ENCODE measurements around the gene CCDC188. TPM values are rescaled to one million over a fixed set of nuclear protein-coding genes. Genes with fewer than 3 reads are reported as not detected.

The CCDC188 gene
- polyA plus RNA-seq, 1 donor from 2014 or later: not detected

- no peak overlapping the region for H3K4me3 ChIP-seq (ENCODE audit: low read length)
- TF ChIP-seq TAF1 (IDR thresholded peaks at IDR 0.05; ENCODE audit: low read depth): no peak
- no peak for TF ChIP-seq CTCF (IDR thresholded peaks at IDR 0.05; ENCODE audit: poor library complexity, severe bottlenecking)
- no peak for TF ChIP-seq RAD21 (conservative IDR thresholded peaks at IDR 0.05)
- TF ChIP-seq SMC3 (conservative IDR thresholded peaks at IDR 0.05; ENCODE audit: poor library complexity): no peak
- TF ChIP-seq MXI1 (conservative IDR thresholded peaks at IDR 0.05; ENCODE audit: poor library complexity, severe bottlenecking): no peak
- TF ChIP-seq EZH2 (IDR thresholded peaks at IDR 0.05; ENCODE audit: borderline replicate concordance, insufficient read depth, low read length, poor library complexity, severe bottlenecking): no peak
Observed at GRCh38 chr22:20191803-20192202, 40.9 kb upstream of the CCDC188 start.

DNA sequence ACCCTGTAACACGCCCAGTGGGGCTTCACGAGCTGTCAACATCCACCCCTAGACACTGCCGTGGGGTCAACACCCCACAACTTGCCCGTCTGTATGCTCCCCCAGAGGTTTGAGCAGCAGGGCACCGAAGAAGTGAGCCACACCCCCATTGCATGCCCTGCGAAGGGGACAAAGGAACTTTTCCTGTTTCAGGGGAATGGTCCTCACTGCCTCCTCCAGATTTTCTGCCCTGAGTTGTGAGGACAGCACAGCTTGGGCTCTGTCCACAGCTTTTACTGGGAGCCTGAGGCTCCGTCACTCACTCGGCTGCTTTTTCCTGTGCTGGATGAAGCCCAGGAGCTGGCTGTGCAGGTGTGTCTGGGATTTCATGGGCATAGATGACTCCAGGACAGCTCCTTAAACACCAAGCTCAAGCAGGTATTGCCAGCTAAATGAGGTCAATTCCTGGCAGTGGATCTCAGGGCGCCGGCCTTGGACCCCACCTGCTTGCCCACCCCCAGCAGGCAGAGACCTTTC is 40.2 kb upstream of the CCDC188 start:
- H3K36me3 ChIP-seq (ENCODE audit: insufficient read depth, low read length): no peaks in the 10 kb centered on the region
- no peaks in the 10 kb centered on the region for H3K27me3 ChIP-seq (ENCODE audit: insufficient read depth, low read depth, low read length)
- no peak overlapping the region for H3K9ac ChIP-seq (ENCODE audit: low read length)
- H3K4me2 ChIP-seq (ENCODE audit: low read length): no peak overlapping the region
- H3K79me2 ChIP-seq (replicated peaks; ENCODE audit: insufficient read depth, low read length): no peaks in the 10 kb centered on the region
- TF ChIP-seq REST (IDR thresholded peaks at IDR 0.05; ENCODE audit: borderline replicate concordance): no peak
- TF ChIP-seq MXI1 (conservative IDR thresholded peaks at IDR 0.05; ENCODE audit: poor library complexity, severe bottlenecking): no peak
- TF ChIP-seq TAF1 (IDR thresholded peaks at IDR 0.05; ENCODE audit: low read depth): no peak
- TF ChIP-seq CTCF (IDR thresholded peaks at IDR 0.05; ENCODE audit: poor library complexity, severe bottlenecking): no peak
- no peak for TF ChIP-seq RAD21 (conservative IDR thresholded peaks at IDR 0.05)
- TF ChIP-seq POLR2AphosphoS5 (IDR thresholded peaks at IDR 0.05): no peak
- no peak for TF ChIP-seq EP300 (conservative IDR thresholded peaks at IDR 0.05; ENCODE audit: poor library complexity, severe bottlenecking)
- TF ChIP-seq EZH2 (IDR thresholded peaks at IDR 0.05; ENCODE audit: borderline replicate concordance, insufficient read depth, low read length, poor library complexity, severe bottlenecking): no peak
- no peak for TF ChIP-seq SMC3 (conservative IDR thresholded peaks at IDR 0.05; ENCODE audit: poor library complexity)
- no peaks in the 10 kb centered on the region for H3K9me3 ChIP-seq (ENCODE audit: low read length)
- no peak overlapping the region for H2AFZ ChIP-seq (ENCODE audit: low read depth, low read length)
- no peaks in the 10 kb centered on the region for H3F3A ChIP-seq (ENCODE audit: insufficient read depth, low read length, poor library complexity, severe bottlenecking)
- no peak overlapping the region for H3K27ac ChIP-seq (ENCODE audit: low read length)
- H4K20me1 ChIP-seq (ENCODE audit: insufficient read depth): no peaks in the 10 kb centered on the region
- no peaks in the 10 kb centered on the region for H3K9me2 ChIP-seq (ENCODE audit: insufficient read depth, low read length)
- H3K4me3 ChIP-seq (ENCODE audit: low read length): no peak overlapping the region

More at GRCh38 chr22:20191803-20192202, 40.9 kb upstream of the CCDC188 start:
- Histone ChIP-seq H3K27ac (ENCODE audit: low read length) (no peak overlapping the region), H4K20me1 (ENCODE audit: insufficient read depth) (no peaks in the 10 kb centered on the region), H2AFZ (ENCODE audit: low read depth, low read length) (no peak overlapping the region), H3K27me3 (ENCODE audit: insufficient read depth, low read depth, low read length) (no peaks in the 10 kb centered on the region), H3K79me2 (replicated peaks; ENCODE audit: insufficient read depth, low read length) (no peaks in the 10 kb centered on the region), H3K9me2 (ENCODE audit: insufficient read depth, low read length) (no peaks in the 10 kb centered on the region), H3K9me3 (ENCODE audit: low read length) (no peaks in the 10 kb centered on the region), H3K36me3 (ENCODE audit: insufficient read depth, low read length) (no peaks in the 10 kb centered on the region), H3K4me2 (ENCODE audit: low read length) (no peak overlapping the region), H3K9ac (ENCODE audit: low read length) (no peak overlapping the region), H3F3A (ENCODE audit: insufficient read depth, low read length, poor library complexity, severe bottlenecking) (no peaks in the 10 kb centered on the region)

All from neural cell (in vitro differentiated cells).